HEK293 (cell line): ENCODE results near the gene THOC1.

Source experiments
- CTCF ChIA-PET: fragments of 350-600 bp; formaldehyde crosslinking; extraction: SDS; loops from one replicate; lab custom pipeline; 2021; ENCODE audit warnings: antibody characterized with exemption; lab: Yijun Ruan, JAX
- POLR2A ChIA-PET: fragments of 300-600 bp; formaldehyde crosslinking; extraction: SDS; loops from one replicate; lab custom pipeline; 2020; ENCODE audit warnings: antibody characterized with exemption, inconsistent platforms; lab: Yijun Ruan, JAX
- H3K27ac ChIP-seq: fragments of 200-500 bp; sonication (Bioruptor generic); 2 replicates; pipeline ENCODE4 v1.5.1; 2014; ENCODE audit warnings: low read depth, low read length, control low read depth, inconsistent platforms; ENCODE audit errors: extremely low read depth
- H3K36me3 ChIP-seq, 2 experiments: fragments of 200-500 bp in 1 of 2; sonication (Bioruptor generic) in 1 of 2; 1 replicate in 1 of 2; 2 replicates in 1 of 2; pipeline ENCODE4 v1.5.1; 2014 to 2017; ENCODE audit warnings: inconsistent platforms in 2 of 2, low read length in 2 of 2; ENCODE audit not compliant: control insufficient read depth in 2 of 2, insufficient read depth in 1 of 2
- H3K4me1 ChIP-seq: fragments of 200-500 bp; sonication (Bioruptor generic); 2 replicates; pipeline ENCODE4 v1.5.1; 2014; ENCODE audit warnings: mild to moderate bottlenecking, low read length, inconsistent platforms; ENCODE audit not compliant: control insufficient read depth, insufficient read depth
- H3K4me3 ChIP-seq: 2 replicates; pipeline ENCODE4 v1.5.1; 2011; ENCODE audit warnings: low read depth, mild to moderate bottlenecking, control low read depth, low read length, moderate library complexity
- H3K9me3 ChIP-seq: fragments of 200-500 bp; sonication (Bioruptor generic); 2 replicates; pipeline ENCODE4 v1.5.1; 2014; ENCODE audit warnings: low read depth, low read length, inconsistent platforms; ENCODE audit not compliant: control insufficient read depth, insufficient read depth
- BCL11B ChIP-seq: fragments of 450-650 bp; formaldehyde crosslinking; IDR thresholded peaks from 2 replicates; pipeline ENCODE4 v1.5.1; 2016; ENCODE audit warnings: low read depth, missing biosample characterization, missing genetic modification characterization
- GFI1B ChIP-seq: fragments of 450-650 bp; formaldehyde crosslinking; IDR thresholded peaks from 2 replicates; pipeline ENCODE4 v1.5.1; 2016; ENCODE audit warnings: missing biosample characterization, missing genetic modification characterization
- MEIS1 ChIP-seq: sonication (generic); formaldehyde crosslinking; IDR thresholded peaks from 2 replicates; pipeline ENCODE4 v1.8.1; 2022; ENCODE audit warnings: missing genetic modification reagents, mild to moderate bottlenecking, borderline replicate concordance
- SCRT1 ChIP-seq: fragments of 450-650 bp; formaldehyde crosslinking; IDR thresholded peaks from 2 replicates; pipeline ENCODE4 v1.5.1; 2016; ENCODE audit warnings: missing biosample characterization, missing genetic modification characterization, borderline replicate concordance
- SP7 ChIP-seq: fragments of 450-650 bp; formaldehyde crosslinking; IDR thresholded peaks from 2 replicates; pipeline ENCODE4 v1.5.1; 2016; ENCODE audit warnings: missing biosample characterization, missing genetic modification characterization
- TCF7L2 ChIP-seq: IDR thresholded peaks from 2 replicates; pipeline ENCODE4 v1.6.1; 2011; ENCODE audit warnings: low read depth, mild to moderate bottlenecking, inconsistent platforms, low read length, moderate library complexity, borderline replicate concordance
- ZNF121 ChIP-seq: fragments of 450-650 bp; formaldehyde crosslinking; IDR thresholded peaks from 2 replicates; pipeline ENCODE4 v1.5.1; 2016; ENCODE audit warnings: missing biosample characterization, missing genetic modification characterization
- ZNF138 ChIP-seq: fragments of 450-650 bp; formaldehyde crosslinking; IDR thresholded peaks from 2 replicates; pipeline ENCODE4 v1.5.1; 2016; ENCODE audit warnings: missing biosample characterization, missing genetic modification characterization, borderline replicate concordance
- ZNF169 ChIP-seq: fragments of 450-650 bp; formaldehyde crosslinking; IDR thresholded peaks from 2 replicates; pipeline ENCODE4 v1.5.1; 2016; ENCODE audit warnings: missing biosample characterization, missing genetic modification characterization
- ZNF18 ChIP-seq: fragments of 450-650 bp; formaldehyde crosslinking; IDR thresholded peaks from 2 replicates; pipeline ENCODE4 v1.5.1; 2016; ENCODE audit warnings: missing biosample characterization, missing genetic modification characterization
- ZNF202 ChIP-seq: fragments of 450-650 bp; formaldehyde crosslinking; IDR thresholded peaks from 2 replicates; pipeline ENCODE4 v1.5.1; 2016; ENCODE audit warnings: missing biosample characterization, missing genetic modification characterization, borderline replicate concordance
- ZNF211 ChIP-seq: fragments of 450-650 bp; formaldehyde crosslinking; IDR thresholded peaks from 2 replicates; pipeline ENCODE4 v1.5.1; 2016; ENCODE audit warnings: low read depth, missing biosample characterization, missing genetic modification characterization
- ZNF221 ChIP-seq: fragments of 450-650 bp; formaldehyde crosslinking; IDR thresholded peaks from 2 replicates; pipeline ENCODE4 v1.5.1; 2017; ENCODE audit warnings: missing biosample characterization, missing genetic modification characterization, borderline replicate concordance
- ZNF266 ChIP-seq: fragments of 450-650 bp; formaldehyde crosslinking; IDR thresholded peaks from 2 replicates; pipeline ENCODE4 v1.5.1; 2016; ENCODE audit warnings: missing biosample characterization, missing genetic modification characterization, low read depth
- ZNF366 ChIP-seq: fragments of 450-650 bp; formaldehyde crosslinking; conservative IDR thresholded peaks from 2 replicates; pipeline ENCODE4 v1.5.1; 2016; ENCODE audit warnings: missing biosample characterization, missing genetic modification characterization
- ZNF394 ChIP-seq: fragments of 450-650 bp; formaldehyde crosslinking; IDR thresholded peaks from 2 replicates; pipeline ENCODE4 v1.5.1; 2016; ENCODE audit warnings: missing biosample characterization, missing genetic modification characterization, mild to moderate bottlenecking, moderate library complexity, borderline replicate concordance
- ZNF501 ChIP-seq: fragments of 450-650 bp; formaldehyde crosslinking; IDR thresholded peaks from 2 replicates; pipeline ENCODE4 v1.5.1; 2016; ENCODE audit warnings: missing biosample characterization, missing genetic modification characterization
- ZNF571 ChIP-seq: fragments of 450-650 bp; formaldehyde crosslinking; IDR thresholded peaks from 2 replicates; pipeline ENCODE4 v1.5.0; 2017; ENCODE audit warnings: missing biosample characterization, missing genetic modification characterization
- ZNF580 ChIP-seq: fragments of 450-650 bp; formaldehyde crosslinking; IDR thresholded peaks from 2 replicates; pipeline ENCODE4 v1.5.1; 2016; ENCODE audit warnings: missing biosample characterization, missing genetic modification characterization
- ZNF639 ChIP-seq: fragments of 450-650 bp; formaldehyde crosslinking; IDR thresholded peaks from 2 replicates; pipeline ENCODE4 v1.5.1; 2016; ENCODE audit warnings: missing biosample characterization, missing genetic modification characterization
- ZNF654 ChIP-seq: fragments of 450-650 bp; formaldehyde crosslinking; IDR thresholded peaks from 2 replicates; pipeline ENCODE4 v1.5.1; 2016; ENCODE audit warnings: low read depth, missing biosample characterization, missing genetic modification characterization
- ZNF701 ChIP-seq: fragments of 450-650 bp; formaldehyde crosslinking; IDR thresholded peaks from 2 replicates; pipeline ENCODE4 v1.5.1; 2016; ENCODE audit warnings: missing biosample characterization, missing genetic modification characterization
- ZNF785 ChIP-seq: fragments of 450-650 bp; formaldehyde crosslinking; IDR thresholded peaks from 2 replicates; pipeline ENCODE4 v1.5.1; 2016; ENCODE audit warnings: missing biosample characterization, missing genetic modification characterization
- ZNF791 ChIP-seq: fragments of 450-650 bp; formaldehyde crosslinking; IDR thresholded peaks from 2 replicates; pipeline ENCODE4 v1.5.1; 2016; ENCODE audit warnings: missing biosample characterization, missing genetic modification characterization
- TF ChIP-seq, protein P1 (sequence below): fragments of 450-650 bp; formaldehyde crosslinking; optimal IDR thresholded peaks from 2 replicates; pipeline ENCODE3; 2016; ENCODE audit warnings: missing biosample characterization, mild to moderate bottlenecking, missing genetic modification characterization
- TF ChIP-seq, protein P2 (sequence below): fragments of 450-650 bp; formaldehyde crosslinking; IDR thresholded peaks from 2 replicates; pipeline ENCODE4 v1.5.1; 2016; ENCODE audit warnings: missing biosample characterization, missing genetic modification characterization
- TF ChIP-seq, protein P3 (sequence below): fragments of 450-650 bp; formaldehyde crosslinking; IDR thresholded peaks from 2 replicates; pipeline ENCODE4 v1.5.1; 2016; ENCODE audit warnings: missing biosample characterization, missing genetic modification characterization, borderline replicate concordance

THOC1 gene, protein sequence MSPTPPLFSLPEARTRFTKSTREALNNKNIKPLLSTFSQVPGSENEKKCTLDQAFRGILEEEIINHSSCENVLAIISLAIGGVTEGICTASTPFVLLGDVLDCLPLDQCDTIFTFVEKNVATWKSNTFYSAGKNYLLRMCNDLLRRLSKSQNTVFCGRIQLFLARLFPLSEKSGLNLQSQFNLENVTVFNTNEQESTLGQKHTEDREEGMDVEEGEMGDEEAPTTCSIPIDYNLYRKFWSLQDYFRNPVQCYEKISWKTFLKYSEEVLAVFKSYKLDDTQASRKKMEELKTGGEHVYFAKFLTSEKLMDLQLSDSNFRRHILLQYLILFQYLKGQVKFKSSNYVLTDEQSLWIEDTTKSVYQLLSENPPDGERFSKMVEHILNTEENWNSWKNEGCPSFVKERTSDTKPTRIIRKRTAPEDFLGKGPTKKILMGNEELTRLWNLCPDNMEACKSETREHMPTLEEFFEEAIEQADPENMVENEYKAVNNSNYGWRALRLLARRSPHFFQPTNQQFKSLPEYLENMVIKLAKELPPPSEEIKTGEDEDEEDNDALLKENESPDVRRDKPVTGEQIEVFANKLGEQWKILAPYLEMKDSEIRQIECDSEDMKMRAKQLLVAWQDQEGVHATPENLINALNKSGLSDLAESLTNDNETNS

DNA sequence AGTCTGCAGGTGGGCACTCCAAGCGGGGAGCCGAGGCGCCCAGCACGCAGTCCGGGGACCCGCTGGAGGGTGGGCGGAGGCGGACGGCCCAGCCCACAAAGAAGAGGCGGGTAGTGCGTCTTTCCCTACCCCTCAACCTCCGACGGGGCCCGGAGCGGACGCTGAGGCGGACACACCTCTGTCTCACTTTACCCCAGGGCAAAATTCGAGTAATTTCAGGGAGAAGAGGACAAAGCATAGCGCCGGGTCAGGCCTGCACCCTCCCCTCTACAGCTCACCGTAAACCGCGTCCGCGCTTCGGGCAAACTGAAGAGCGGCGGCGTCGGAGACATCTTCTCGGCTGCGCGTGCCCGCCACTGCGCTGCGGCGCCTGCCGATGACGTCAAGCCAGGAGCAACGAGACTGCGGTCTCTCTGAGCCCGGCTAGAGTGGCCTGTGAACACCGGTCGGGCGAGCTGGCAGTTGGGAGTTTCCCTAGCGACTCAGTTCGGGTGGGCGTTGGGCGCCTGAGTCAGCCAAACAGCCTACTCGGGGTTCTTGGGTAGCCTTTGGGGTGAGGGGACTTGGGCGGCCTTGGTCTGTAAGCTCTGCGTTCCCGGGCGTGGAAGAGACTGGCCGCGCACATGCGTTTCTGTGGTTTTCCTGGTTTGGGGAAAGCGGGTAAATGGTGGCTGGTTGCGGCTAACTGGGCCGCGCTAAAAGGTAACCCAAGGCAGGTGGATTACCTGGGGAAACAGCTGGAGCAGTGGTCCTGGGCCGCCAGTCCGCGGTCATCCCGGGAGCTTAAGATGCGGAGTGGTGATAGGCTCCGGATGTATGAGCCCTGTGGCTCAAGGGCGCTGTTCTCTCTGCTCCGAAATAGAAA is at the start of gene THOC1:
Gene THOC1 (minus strand): TSS at position 360 of the 865 bp plus-strand sequence. CDS start 28 bp downstream, at position 332.
- POLR2A ChIA-PET, result interaction anchor here (0.8 to 1.6 kb wide), 14 partner anchors 9 to 390 kb away, joined by 3 to 9 read pairs (median 4); partner anchors contain the start of gene USP14
- TF ChIP-seq, protein P1, sequence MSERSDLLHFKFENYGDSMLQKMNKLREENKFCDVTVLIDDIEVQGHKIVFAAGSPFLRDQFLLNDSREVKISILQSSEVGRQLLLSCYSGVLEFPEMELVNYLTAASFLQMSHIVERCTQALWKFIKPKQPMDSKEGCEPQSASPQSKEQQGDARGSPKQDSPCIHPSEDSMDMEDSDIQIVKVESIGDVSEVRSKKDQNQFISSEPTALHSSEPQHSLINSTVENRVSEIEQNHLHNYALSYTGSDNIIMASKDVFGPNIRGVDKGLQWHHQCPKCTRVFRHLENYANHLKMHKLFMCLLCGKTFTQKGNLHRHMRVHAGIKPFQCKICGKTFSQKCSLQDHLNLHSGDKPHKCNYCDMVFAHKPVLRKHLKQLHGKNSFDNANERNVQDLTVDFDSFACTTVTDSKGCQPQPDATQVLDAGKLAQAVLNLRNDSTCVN (tag by site-specific recombination), result peak; percentile 97
- TF ChIP-seq, protein P2, sequence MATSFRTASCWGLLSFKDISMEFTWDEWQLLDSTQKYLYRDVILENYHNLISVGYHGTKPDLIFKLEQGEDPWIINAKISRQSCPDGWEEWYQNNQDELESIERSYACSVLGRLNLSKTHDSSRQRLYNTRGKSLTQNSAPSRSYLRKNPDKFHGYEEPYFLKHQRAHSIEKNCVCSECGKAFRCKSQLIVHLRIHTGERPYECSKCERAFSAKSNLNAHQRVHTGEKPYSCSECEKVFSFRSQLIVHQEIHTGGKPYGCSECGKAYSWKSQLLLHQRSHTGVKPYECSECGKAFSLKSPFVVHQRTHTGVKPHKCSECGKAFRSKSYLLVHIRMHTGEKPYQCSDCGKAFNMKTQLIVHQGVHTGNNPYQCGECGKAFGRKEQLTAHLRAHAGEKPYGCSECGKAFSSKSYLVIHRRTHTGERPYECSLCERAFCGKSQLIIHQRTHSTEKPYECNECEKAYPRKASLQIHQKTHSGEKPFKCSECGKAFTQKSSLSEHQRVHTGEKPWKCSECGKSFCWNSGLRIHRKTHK (tag by site-specific recombination), result no peak
- no peak for TF ChIP-seq ZNF701 (tag by site-specific recombination)
- TF ChIP-seq ZNF138 (tag by site-specific recombination), result no peak
- TF ChIP-seq ZNF785 (tag by site-specific recombination), result no peak
- TF ChIP-seq SP7 (tag by site-specific recombination), result peak; percentile 85
- TF ChIP-seq ZNF211 (tag by site-specific recombination), result no peak
- TF ChIP-seq, protein P3, sequence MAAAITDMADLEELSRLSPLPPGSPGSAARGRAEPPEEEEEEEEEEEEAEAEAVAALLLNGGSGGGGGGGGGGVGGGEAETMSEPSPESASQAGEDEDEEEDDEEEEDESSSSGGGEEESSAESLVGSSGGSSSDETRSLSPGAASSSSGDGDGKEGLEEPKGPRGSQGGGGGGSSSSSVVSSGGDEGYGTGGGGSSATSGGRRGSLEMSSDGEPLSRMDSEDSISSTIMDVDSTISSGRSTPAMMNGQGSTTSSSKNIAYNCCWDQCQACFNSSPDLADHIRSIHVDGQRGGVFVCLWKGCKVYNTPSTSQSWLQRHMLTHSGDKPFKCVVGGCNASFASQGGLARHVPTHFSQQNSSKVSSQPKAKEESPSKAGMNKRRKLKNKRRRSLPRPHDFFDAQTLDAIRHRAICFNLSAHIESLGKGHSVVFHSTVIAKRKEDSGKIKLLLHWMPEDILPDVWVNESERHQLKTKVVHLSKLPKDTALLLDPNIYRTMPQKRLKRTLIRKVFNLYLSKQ, result no peak
- no peak for TF ChIP-seq ZNF791 (tag by site-specific recombination)
- no peak for TF ChIP-seq ZNF654 (tag by site-specific recombination)
- TF ChIP-seq ZNF501 (tag by site-specific recombination), result peak; percentile 91
- peak; percentile 81 for TF ChIP-seq ZNF580
- TF ChIP-seq ZNF169 (tag by site-specific recombination), result no peak
- no peak for TF ChIP-seq TCF7L2
- TF ChIP-seq ZNF121 (tag by site-specific recombination), result no peak
- TF ChIP-seq ZNF571 (tag by site-specific recombination), result no peak
- no peak for TF ChIP-seq ZNF18 (tag by site-specific recombination)
- no peak; the same call in 1 of the 2 replicates for TF ChIP-seq ZNF394 (tag by site-specific recombination)
- TF ChIP-seq MEIS1 (CRISPR knock-in tag), result no peak
- TF ChIP-seq SCRT1 (tag by site-specific recombination), result no peak
- no peak for TF ChIP-seq ZNF266 (tag by site-specific recombination)
- no peak for TF ChIP-seq GFI1B (tag by site-specific recombination)
- no peak for TF ChIP-seq ZNF221
- no peak for TF ChIP-seq BCL11B (tag by site-specific recombination)
- no peak for TF ChIP-seq ZNF202 (tag by site-specific recombination)
- no peak for TF ChIP-seq ZNF366 (tag by site-specific recombination)
- TF ChIP-seq ZNF639 (tag by site-specific recombination), result peak; percentile 84

More for the DNA sequence above, at the start of gene THOC1:
- CTCF ChIA-PET, result interaction anchor here (0.7 to 1.1 kb wide), 4 partner anchors 48 to 357 kb away, joined by 3 to 4 read pairs (median 3); no protein-coding TSS in a partner anchor
- Histone ChIP-seq H3K27ac (peak within 1 kb of the TSS; percentile 76), H3K4me1 (no peaks in the 10 kb centered on the region), H3K4me3 (peak within 1 kb of the TSS; percentile 87), H3K9me3 (no peaks in the 10 kb centered on the region), H3K36me3 (peaks cover 14 to 18% of the 10 kb centered on the region in 2 experiments)
